Coronary artery (tissue), 2 donors: ENCODE results near the gene MAGI2.

ENCODE experiments used
- DNase-seq: peaks from one replicate; pipeline ENCODE4 v3.0.0-alpha.2; 2017; ENCODE audit warnings: low spot score
- H3K27ac ChIP-seq, 2 donors: fragments of 200-600 bp; sonication (generic); one replicate each; pipeline ENCODE4 v1.5.1; 2016 to 2019
- H3K4me3 ChIP-seq: fragments of 200-600 bp; sonication (generic); 2 replicates; pipeline ENCODE4 v1.5.1; 2016; ENCODE audit warnings: mild to moderate bottlenecking, moderate library complexity
- CTCF ChIP-seq: fragments of 200-600 bp; sonication (generic); IDR thresholded peaks from one replicate; pipeline ENCODE4 v1.5.1; 2019; ENCODE audit warnings: antibody characterized with exemption

The MAGI2 gene

GRCh38 chr7:78427209-78427608 is 1026.3 kb downstream of the MAGI2 start:
- no peak for TF ChIP-seq CTCF
- H3K27ac ChIP-seq, result no peak overlapping the region
- H3K4me3 ChIP-seq, result no peak overlapping the region
- no peak for DNase-seq

DNA sequence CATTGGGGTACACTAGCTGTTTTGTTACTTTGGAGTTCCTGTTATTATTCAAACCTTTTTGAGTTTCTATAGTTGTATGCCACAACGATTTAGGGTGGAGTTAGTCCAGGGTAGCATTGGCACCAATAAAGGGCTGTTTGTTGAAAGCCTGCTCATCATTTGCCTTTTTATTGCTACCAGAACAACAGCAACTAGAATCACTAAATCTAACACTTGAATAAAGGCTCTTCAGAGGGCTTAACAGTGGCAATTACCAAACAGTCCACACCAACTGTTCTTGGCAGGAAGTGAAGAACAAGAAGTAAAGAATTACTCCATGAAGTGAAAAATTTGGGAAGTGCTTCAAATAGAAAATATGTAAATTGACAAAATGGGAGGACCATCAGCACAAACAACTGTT is 1033.5 kb downstream of the MAGI2 start:
- H3K27ac ChIP-seq, result no peak overlapping the region
- no peak for DNase-seq
- TF ChIP-seq CTCF, result no peak
- H3K4me3 ChIP-seq, result no peak overlapping the region

DNA sequence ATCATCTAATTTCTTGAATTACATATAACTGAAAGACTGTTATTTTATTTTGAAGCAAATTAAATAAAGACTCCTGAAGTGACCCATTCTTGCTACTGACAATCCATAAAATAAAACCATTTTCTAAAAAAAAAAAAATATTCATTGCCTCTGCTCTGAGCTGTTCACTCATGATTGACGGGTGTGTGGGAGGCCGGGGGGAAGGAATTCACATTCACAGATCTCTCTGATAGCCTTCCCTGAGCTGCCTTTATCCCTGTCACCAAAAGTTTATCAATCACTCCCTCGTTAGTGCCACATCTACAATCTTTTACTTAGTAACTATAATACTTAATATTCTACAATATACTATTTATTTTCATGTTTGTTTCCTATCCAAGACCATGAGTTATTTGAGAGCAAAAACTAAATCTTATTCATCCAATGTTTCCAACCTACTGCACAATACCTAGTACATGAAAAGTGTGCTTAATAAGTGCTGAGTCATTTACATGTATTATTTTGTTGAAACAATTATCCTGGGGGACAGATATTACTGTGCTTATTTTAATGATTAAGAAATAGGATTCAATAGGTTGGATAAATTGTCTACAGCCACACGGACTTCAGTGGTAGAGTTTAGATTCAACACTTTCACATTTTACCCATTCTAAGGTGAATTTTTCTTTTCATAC is 1036.2 kb downstream of the MAGI2 start:
- no peak for DNase-seq
- Histone ChIP-seq H3K27ac (no peak overlapping the region), H3K4me3 (no peak overlapping the region)
- no peak for TF ChIP-seq CTCF

- Histone ChIP-seq H3K4me3 (no peak overlapping the region), H3K27ac (no peak overlapping the region)
- DNase-seq, result no peak
- no peak for TF ChIP-seq CTCF
Measured at GRCh38 chr7:78413568-78413967, 1039.9 kb downstream of the MAGI2 start.

DNA sequence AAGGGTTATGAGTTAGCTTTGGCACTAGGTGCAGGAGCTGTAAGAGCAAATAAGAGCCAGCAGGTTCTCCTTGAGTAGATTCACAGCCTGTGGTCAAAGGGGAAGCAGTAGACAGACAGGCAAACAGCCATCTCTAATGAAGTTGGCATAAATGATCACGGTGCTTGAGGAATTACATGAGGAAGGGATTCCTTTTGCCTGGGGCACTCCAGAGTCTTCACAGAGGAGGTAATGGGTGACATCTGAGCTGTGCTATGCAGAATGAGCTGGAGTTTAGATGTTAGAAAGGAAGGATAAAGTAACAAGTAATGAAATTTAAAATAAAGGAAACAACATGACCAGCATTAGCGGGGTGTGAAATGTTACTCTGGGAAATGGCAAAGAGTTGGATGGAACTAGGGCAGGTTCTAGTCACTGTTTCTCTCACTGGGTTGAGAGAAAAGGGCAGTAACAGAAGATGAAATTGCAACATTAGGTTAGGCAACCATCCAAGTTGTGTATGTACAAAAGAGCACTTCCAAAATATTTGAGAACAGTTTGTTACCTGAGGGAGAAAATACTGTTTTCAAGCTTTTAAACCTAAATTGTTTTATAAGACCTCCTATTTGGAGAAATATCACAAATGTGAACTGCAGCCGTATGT is 1041.1 kb downstream of the MAGI2 start:
- no peak overlapping the region for H3K4me3 ChIP-seq
- DNase-seq, result no peak
- no peak overlapping the region for H3K27ac ChIP-seq
- TF ChIP-seq CTCF, result no peak

DNA sequence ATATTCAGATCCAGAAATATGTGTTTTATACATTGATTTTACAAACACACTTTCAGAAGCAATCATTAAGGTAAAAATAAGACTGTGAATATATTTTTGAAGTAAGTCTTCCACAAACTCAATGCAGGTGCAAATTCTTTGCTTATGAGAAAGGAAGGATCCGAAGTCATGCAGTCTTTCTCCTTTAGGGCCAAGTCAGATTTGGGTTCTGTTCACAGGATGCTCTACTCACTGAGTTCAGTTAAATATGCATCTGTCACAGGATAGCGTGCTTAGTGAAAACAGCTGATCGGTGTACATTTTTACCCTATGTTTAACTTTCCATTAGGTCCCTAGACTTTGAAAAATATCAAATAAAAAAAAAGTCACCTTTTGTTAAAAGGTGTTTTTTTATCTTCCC is 1046.4 kb downstream of the MAGI2 start:
- no peak for DNase-seq
- H3K4me3 ChIP-seq, result no peak overlapping the region
- TF ChIP-seq CTCF, result no peak
- no peak overlapping the region for H3K27ac ChIP-seq

GRCh38 chr7:78406531-78406930 is 1046.9 kb downstream of the MAGI2 start:
- DNase-seq, result no peak
- Histone ChIP-seq H3K27ac (no peak overlapping the region), H3K4me3 (no peak overlapping the region)
- TF ChIP-seq CTCF, result no peak
